GM20000 (cell line): Measurements from ENCODE around the gene TNK2.
"Not testable (repeated sequence)": the region's sequence is repeated elsewhere in the genome, so short reads cannot be mapped to it uniquely, and the experiment has no call there.

ENCODE experiments used
- DNase-seq: peaks from one replicate; pipeline ENCODE4 v3.0.0; 2012; ENCODE audit warnings: low spot score
- TF ChIP-seq, protein P1 (sequence below): IDR thresholded peaks from 2 replicates; pipeline ENCODE4 v1.5.1; 2012; ENCODE audit warnings: mild to moderate bottlenecking, control low read depth; ENCODE audit errors: extremely low read depth, missing control alignments

The TNK2 gene

DNA sequence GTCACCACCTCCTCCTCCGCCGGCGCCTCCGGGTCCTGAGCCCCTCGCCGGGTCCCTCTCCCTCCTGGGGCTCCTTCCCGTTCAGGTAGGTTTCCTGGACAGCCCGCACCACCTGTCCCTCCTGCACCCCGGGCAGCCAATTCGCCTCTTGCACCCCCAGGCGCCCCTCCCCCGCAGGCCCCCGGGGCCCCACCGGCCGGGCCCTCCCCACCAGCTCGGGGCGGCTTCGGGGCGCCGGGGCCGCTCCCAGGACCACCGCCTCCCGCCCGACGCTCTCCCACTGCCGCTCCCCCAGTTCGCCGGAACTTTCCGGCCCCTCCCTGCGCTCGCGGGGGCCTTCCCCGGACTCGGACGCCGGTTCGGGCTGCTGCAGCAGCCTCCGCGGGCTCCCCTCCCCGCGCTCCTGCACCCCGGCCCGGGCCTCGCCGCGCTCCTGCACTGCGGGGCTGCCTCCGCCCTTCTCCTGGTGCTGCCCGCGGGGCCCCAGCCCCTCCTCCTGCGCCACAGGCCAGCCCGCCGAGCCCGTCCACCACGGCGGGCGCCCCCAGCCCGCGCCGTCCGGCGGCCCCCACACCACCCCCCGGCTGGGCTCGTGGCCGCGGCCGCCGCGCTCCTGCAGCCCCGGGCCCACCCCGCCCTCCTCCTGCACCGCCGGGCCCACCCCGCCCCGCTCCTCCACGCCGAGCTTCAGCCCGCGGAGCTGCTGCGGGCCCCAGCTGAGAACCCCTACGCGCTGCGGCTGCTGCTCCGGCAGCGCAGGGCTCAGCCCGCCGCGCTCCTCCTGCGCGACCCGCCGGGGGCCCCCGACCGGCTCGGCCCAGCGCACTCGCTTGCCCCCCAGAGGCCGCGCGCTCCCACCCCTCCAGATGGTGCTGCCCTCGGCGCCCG lies 587 bp upstream of the TNK2 start:
- peak; percentile 74 for DNase-seq
- TF ChIP-seq, protein P1, sequence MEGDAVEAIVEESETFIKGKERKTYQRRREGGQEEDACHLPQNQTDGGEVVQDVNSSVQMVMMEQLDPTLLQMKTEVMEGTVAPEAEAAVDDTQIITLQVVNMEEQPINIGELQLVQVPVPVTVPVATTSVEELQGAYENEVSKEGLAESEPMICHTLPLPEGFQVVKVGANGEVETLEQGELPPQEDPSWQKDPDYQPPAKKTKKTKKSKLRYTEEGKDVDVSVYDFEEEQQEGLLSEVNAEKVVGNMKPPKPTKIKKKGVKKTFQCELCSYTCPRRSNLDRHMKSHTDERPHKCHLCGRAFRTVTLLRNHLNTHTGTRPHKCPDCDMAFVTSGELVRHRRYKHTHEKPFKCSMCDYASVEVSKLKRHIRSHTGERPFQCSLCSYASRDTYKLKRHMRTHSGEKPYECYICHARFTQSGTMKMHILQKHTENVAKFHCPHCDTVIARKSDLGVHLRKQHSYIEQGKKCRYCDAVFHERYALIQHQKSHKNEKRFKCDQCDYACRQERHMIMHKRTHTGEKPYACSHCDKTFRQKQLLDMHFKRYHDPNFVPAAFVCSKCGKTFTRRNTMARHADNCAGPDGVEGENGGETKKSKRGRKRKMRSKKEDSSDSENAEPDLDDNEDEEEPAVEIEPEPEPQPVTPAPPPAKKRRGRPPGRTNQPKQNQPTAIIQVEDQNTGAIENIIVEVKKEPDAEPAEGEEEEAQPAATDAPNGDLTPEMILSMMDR: no peak

DNA sequence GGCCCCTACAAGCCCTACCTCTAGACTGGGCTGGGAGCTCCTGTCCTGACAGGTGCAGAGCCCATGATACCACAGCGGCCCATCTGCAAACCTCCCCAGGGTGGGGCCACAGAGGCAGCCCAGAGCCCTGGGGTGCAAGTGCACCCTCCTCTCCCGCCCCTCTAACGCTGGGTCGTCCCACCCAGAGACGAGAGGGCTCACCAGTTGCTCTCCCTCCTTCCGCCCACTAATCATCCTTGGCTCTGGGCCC lies 742 bp downstream of the TNK2 start:
- no peak for DNase-seq
- TF ChIP-seq, protein P1: no peak

DNA sequence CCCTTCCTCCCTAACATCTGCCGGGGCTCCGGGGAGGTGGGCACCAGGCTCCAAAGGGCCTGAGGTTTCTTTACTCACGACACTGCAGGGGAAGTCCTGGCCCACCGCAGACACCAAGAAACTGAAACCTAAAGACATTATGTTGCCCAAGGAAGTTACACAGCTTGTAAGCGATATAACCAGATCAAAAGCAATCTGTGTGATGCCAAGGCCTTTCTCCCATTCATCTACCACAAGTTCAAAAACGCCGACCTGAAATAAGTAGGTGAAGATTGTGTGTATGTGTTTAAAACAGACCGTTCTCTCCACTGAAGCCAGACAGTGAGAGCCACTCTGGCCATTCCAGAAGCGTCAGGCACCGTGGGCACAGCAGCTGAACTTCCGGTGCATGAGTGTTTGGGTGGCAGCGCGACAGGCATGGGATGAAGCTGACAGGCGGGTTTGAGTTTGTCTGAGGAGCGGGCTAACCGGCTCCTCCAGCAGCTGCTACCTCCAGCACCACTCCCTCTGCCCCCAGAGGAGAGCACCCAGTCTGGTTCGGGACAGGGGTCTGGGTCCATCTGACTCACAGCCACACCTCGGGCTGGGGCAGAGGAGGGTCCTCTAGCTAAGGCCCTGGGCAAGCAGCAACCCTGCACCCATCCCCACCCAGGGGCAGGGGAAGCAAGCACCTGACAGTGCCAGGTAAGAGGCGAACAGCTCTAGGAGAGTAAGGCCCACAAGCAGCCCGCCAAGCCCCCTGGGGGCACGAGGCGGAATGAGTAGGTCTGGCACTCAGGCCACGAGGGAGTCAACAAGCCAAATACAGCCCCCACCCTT lies 1.3 kb downstream of the TNK2 start:
- peak; percentile 74 for DNase-seq
- TF ChIP-seq, protein P1: no peak

DNA sequence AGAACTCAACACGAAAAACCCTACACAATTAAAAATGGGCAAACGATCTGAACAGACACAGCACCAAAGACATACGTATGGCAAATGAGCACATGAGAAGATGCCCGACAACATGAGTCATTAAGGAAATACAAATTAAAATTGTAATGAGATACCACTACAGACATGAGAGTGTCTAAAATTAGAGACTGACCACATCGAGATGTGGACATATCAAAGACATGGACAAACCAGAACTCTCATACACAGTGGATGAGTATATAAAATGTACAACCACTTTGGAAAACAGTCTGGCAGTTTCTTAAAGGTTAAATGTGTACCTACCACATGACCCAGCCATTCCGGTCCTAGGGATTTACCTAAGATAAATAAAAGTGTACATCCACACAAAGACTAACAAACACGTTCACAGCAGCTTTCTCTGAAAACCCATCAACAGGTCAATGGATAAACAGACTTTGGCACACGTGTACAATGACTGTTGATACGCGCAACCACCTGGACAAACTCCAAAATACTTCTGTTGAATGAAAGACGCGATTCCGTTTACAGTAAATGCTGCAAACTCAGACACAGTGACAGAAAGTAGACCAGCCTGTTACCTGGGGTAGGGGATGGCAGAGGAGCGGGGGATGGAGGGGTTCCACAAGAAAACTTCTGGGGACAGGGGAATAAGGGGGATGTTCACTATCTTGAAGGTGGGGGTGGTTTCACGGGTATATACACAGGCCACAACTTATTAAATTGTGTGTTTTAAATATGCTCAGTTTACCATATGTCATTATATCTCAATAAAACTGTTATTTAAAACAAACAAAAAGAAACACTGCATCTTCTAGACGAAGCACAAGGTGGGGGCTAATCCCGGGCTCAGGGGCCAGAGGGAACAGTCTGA lies 2.1 kb downstream of the TNK2 start:
- DNase-seq: peak; percentile 17
- TF ChIP-seq, protein P1: no peak

DNA sequence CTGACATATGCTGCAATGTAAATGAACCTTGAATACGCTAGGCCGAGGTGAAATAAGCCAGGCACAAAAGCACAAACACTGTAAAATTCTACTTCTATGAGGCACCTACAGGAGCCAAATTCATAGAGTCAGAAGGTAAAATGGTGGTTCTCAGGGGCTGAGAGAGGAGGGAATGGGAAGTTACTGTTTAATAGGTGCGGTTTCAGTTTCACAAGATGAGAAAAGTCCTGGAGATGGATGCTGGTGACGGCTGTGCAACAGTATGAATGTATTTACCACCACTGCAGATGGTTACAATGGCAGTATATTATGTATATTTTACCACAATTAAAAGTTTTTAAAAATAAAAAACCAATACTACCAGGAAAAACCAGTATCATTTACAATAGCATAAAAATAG lies 4.0 kb downstream of the TNK2 start:
- TF ChIP-seq, protein P1: no peak
- no peak for DNase-seq

DNA sequence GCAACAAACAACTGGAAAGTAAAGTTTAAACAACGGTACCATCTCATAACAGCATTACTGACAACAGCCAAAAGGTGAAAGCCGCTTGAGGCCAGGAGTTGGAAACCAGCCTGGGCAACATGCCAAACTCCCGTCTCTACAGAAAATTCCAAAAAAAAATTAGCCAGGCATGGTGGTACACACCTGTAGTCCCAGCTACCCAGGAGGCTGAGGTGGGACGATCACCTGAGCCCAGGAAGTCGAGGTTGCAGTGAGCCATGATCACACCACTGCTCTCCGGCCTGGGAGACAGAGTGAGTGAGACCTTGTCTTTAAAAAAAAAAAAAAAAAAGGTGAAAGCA lies 4.4 kb downstream of the TNK2 start:
- TF ChIP-seq, protein P1: no peak
- DNase-seq: no peak

DNA sequence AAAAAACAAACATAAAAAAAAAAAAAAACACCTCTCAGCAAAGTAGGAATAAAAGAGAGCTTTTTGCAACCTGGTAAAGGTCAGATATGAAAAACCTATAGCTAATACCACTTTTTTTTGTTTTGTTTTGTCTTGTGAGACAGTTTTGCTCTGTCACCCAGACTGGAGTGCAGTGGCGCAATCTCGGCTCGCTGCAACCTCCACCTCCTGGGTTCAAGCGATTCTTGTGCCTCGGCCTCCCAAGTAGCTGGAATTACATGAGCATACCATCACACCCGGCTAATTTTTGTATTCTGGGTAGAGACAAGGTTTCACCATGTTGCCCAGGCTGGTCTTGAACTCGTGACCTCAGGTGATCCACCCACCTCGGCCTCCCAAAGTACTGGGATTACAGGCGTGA lies 5.7 kb downstream of the TNK2 start:
- not testable (repeated sequence) for DNase-seq

DNA sequence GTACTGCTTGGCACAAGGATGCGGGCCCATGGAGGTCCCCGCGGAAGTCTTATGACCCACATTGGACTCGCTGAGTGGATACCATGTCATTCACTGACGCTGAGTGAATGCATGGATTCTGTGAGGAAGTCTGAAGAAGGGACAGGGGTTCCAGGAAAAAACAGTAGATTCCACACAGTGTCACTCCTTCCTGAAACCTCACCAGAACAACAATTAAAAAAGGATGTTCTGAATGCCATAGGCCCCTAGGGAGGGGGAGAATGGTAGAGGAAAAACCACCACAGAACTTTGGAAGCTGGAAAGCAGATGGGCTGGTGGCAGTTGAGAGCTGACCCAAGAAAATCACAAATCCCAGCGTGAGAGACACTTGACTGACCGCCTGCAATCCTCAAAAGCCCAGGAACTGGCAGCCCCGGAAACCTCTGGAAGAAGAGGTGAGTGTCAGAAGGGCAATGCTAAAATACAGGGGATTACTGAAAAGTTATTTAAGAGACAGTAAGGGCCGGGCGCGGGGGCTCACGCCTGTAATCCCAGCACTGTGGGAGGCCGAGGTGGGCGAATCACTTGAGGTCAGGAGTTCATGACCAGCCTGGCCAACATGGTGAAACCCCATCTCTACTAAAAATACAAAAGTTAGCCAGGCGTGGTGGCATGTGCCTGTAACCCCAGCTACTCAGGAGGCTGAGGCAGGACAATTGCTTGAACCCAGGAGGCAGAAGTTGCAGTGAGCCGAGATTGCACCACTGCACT lies 6.3 kb downstream of the TNK2 start:
- DNase-seq: not testable (repeated sequence)
